Activated CD4-positive, alpha-beta T cell treated with anti-CD3 and anti-CD28 coated beads, Interleukin-2, amount 50 U/mL, for 16 hours (primary cell): Measurements from ENCODE around the gene GIMAP8.
"Not testable (repeated sequence)": the region's sequence is repeated elsewhere in the genome, so short reads cannot be mapped to it uniquely, and the experiment has no call there.

Experiments
- DNase-seq: peaks from one replicate; pipeline ENCODE4 v3.0.0-alpha.2; 2020

GIMAP8 gene

DNA sequence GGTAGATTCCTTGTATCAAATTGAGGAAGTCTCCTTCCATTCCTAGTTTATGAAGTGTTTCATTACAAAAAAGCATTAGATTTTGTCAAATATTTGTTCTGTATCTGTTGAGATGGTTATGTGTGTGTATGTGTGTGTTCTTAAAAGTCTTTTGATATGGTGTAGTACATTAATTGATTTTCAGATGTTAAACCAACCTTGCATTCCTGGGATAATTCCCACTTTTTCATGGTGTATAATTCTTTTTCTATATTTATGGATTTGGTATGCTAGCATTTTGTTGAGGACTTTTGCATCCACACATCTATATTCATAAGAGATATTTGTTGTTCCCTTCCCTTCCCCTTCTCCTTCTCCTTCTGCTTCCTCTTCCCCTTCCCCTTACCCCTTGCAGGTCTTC, 8.9 kb upstream of the GIMAP8 start:
- no peak for DNase-seq

DNA sequence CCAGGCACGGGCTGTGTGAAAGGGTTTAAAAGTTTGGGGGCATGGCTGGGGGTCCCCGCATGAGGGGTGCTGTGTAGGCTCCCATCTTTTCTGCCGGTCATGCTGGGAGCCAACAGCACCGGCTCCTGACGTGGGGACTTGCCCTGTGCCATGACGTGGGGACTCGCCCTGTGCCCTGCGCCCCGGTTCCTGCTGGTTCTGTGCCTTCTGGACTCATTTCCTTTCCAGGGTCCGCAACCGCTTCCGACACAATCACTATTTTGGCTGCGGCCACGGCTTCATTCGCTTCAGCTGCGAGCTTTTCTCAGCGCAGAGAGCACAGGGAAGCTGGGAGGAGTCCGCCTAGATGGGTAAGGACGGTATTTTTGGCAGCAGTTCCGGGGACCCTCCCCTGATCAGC, 7.6 kb upstream of the GIMAP8 start:
- no peak for DNase-seq

DNA sequence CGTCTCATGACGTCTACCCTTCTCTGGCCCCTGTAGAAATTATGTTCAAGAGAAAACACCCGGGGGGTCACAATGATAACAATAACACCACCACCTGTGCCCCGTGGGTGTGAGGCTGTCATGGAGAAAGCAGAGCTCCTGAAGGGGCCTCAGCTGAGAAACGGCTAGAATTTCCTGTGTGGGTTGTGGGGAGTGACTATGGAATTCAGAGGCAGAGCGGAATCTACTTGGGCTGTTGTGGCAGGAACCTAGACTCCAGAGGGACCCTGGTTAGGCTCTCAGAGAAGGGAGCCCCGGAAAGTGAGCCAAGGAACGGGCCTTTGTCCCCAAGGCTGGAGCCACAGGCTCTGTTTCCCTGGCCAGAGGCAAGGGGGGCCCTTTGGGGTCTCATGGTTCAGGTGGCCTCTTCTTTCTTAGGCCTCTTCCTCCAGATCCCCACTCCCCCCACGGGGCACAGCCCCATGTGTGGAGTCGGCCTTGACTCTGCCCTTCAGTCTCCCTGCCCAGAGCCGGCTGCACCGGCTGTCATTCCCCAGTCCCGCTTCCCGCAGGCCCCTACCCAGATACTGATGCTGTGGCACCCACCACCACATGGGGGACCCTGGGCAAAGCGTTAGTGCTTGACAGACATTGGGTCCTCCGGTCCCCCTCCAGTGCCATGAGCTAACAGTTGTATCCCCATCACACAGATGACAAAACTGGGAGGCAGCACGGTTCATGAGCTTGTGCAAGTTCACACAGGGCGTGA, 6.5 kb upstream of the GIMAP8 start:
- no peak for DNase-seq

DNA sequence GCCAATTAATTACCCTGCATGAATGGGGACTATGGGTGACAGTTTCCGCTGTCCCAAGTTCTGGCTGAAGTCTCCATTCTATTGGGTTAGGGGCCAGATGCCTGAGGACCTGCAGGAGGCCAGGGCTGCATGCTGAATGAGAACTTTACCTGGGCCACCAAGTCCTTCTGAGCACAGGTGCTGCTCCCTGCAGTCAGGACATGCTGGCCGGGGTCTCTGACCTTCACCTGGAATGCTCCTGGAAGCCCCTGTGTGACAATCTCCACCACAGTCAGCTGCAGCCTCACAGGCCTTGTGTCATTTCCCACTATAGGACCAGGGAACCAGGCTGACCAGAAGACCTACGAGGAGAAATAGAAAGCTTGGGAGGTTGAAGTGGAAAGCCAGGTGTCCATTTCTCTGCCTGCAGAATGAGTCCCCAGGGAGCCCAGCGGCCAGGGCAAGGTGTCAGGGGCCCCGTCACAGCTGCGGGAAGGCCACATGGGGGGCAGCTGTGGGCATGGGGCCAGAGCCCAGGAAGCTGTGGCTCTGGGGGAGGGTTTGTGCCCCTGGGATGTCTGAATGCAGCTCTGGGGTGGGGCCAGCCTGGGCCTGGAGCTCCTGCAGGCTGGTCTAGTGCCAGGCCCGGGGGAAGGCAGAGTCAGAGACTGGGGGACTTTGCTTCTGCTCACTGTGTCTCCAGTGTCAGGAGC, 5.6 kb upstream of the GIMAP8 start:
- no peak for DNase-seq

DNA sequence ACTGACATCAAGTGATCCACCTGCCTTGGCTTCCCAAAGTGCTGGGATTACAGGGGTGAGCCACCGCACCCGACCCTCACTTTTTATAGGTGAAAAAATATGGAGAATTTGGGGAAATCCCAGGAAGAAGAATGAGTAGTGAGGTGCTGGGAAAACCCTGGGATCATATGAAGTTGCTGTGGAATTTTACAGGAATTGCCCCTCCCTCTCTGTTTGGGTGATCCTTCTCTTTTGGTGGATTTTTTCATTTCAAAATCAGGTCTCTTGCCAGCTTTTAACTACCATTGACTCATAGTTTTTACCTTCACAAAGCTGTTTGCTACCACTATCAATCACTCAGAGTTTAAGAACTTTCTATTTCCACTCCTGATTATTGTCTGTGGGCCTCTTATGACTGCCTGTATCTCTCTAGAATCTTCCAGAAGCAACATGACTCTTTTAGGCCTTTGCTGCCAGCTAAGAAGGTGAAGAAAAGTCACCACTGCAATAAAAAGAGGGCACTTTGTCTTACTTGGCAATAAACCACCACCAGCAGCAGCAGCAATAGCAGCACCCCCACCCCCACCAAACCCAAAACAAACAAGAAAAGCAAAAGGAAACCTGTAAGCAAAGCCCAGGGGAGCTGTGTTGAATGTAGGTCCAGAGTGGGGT, 4.0 kb upstream of the GIMAP8 start:
- DNase-seq, result no peak

DNA sequence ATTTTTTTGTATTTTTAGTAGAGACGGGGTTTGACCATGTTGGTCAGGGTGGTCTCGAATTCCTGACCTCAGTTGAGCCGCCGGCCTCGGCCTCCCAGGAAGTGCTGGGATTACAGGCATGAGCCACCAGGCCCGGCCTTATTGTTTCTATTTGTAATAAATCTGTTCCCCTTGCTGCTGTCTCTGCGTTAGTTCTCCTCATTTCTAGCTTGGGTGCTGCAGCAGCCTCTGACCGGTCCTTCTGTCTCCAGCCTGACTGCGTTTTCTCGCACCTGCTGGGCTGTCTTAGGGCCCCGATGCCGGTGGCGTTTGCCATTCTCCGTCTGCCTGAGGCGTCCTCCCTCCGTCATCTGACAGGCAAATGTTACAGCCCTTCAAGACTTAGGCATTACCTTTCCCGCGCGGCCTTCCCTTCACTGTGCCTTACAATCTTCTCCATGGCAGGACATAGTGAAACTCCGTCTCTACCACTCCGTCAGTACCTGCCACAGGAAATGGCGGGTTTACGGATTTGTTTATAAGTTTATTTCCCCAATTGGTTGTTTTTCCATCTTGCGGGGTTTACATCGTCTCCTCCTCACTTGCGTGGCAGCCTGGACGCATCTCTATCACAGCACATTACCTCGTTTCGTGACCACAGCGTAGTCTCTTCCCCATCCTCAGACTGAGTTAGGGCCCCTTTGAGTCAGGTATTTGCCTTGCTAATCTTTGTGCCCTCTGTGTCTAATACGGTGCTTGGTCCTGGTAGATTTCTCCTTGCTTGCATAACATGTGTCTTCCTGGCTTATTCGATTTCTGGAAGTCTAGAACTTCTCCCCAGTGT, 2.3 kb upstream of the GIMAP8 start:
- no peak for DNase-seq

DNA sequence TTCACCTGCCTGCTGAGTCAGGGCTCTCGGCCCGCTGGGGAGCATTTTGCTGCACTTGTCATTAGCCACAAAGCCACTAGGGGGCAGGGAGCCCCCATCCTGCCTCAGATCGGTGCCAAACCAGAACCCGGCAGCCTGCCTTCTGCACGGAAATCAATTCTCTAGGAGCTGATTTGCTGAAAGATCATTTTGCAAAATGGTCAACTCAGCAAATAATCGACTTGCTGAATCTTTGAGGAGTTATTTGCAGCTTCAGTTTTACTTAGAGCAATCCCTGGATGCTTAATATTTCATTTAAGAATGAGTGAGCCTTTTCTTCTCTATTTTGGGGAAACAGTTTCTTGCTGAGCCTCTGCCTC, 1.7 kb upstream of the GIMAP8 start:
- DNase-seq, result peak; percentile 92

DNA sequence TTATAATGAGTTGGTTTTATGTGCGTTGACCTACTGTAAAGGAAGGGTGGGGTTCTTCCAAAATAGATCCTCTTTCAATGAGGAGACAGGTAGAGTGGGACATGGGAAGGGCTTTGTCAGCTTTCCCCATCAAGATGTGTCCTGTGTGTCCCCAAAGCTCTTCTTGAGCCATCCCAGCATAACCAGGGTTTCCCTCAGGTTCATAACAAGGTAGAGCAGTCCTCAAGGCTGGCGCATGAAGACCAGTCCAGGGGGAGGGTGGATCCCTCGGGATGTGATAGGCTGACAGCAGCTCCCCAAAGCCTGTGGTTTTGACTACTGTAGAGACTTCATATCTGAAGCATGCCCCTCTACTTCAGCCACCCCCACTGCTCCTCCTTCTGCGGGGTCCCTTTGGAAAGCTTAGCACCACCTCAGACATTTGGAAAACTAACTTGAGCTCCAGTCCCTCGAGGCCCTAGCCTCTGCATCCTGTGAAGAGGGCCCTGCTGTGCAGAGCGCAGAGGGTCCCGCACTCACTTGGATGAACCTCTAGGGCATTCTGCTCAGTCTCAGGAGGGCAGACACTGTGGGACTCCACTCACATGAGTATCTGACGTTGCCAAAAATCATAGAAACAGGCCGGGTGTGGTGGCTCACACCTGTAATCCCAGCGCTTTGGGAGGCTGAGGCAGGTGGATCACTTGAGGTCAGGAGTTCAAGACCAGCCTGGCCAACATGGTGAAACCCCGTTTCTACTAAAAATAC, 1.1 kb upstream of the GIMAP8 start:
- peak; percentile 12 for DNase-seq

DNA sequence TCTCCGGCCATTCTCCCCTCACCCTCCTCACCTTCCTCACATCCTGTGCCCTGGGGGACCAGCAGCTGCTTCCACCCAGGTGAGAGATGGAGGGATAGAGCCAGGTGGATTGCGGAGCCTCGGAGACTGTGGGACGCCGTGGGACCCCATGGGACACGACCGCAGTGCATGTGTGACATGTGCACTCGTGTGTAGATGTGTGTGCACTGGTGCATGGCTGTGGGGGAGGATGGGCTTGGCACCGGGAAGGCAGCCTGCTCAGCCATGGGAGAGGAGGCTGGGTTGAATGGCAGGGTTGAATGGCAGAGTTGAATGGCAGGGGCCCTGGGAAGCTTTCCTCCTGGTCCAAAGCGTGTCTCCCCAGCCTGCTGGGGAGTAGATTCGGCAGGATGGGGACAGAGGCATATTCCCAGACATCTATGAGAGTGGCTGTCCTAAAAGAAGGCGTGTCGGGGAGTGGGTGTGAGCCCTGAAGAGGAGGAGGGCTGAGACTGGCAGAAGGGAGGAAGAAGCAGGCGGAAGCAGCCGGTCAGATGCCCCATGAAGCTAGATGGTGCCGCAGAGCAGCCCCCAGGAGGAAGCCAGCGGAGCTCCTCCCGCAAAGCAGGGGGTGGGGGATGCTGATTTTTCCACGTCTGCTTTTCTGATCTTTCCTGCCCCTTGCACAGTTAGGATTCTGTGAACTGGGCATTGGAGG, 815 bp downstream of the GIMAP8 start:
- peak; percentile 82 for DNase-seq

DNA sequence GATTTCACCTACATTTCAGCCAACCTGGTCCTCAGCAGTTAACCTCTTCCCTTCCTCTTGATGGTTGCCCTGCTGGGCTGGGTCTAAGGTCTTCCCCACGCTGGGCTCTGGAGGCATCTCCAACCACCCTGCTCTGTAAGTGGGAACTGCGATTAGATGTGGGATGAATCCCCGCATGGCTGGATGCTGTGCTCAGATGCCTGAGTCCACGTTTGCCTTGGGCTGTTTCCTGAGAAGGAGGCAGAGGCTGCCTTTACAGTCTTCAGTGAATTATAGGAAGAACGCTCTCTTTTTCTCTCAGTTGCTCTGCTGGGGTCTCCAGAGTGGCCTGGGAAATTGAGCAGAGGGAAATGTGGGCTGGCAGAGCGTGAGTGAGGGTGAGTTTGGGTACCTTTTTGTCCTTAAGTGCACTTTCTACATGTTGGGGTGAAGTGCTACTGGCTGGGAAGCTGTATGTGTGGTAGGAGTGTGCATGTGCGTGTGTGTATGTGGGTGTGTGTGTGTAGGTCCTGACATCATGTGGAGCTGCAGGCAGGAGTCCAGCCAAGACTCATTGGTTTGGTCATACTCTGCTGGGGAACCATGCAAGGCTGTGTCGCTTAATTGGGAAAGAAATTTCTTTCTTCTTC, 1.5 kb downstream of the GIMAP8 start:
- peak; percentile 50 for DNase-seq

DNA sequence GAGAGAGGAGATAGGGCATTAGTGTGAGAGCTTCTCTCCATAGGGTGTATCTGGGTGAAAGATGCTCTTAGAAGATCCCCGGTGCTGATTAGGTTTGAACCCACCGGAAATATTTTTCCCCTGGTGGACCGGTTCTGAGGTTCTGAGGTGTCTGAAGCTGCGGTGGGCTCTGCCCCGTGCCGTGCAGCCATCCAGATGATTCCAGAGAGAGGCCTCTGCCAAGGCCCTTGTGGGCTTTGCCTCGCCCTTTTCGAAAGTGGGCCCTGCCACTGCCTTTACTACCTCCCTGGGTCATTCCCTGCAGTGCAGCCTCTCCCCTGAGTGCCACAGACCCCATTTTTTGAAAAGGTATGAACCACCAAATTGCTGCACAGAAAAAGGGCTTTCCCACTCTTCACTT, 2.8 kb downstream of the GIMAP8 start:
- DNase-seq, result peak; percentile 17

DNA sequence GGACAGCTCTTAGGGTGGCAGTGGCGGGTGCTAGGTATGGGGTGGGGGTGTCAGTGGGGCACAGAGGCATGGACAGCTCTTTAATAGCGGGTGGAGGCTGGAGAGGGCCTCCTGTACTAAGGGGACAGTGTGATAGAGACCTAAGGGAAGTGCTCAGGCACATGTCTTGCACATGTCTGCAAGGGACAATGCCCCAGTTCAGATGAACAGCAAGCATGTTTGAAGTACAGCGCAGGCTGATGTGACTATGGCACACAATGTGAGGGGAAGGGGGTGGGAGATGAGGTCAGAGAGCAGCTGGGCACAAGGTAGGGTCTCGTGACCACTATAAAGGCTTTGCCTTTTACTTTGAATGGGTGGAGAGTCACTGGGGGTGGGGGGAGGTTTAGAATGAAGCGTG, 3.5 kb downstream of the GIMAP8 start:
- DNase-seq, result no peak

DNA sequence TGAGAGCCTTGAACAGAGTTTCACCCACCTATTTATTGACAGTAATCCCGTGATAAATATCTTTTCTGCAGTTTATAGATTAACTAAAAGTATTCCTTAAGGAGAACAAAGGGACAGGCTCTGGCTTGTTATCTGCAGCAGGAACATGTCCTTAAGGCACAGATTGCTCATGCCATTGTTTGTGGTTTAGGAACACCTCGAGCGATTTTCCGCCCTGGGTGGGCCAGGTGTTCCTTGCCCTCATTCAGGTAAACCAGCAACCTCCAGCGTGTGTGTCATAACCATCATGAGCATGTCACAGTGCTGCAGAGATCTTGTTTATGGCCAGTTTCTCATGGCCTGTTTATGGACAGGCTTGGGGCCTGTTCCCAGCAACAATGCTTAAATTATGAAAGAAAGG, 6.6 kb downstream of the GIMAP8 start:
- DNase-seq, result not testable (repeated sequence)

DNA sequence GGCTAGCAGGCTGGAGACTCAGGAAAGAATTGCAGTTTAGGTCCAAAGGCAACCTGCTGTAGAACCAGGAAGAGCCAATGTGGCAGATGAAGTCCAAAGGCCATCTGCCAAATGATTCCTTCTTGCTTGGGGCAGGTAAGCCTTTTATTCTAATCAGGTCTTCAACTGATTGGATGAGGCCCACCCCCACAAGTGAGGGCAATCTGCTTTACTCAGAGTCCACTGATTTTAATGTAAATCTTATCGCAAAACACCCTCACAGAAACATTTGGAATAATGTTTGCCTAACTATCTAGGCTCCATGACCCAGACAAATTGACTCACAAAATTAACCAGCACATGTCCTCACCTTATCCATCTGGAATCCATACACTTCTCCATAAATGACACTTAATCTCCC, 7.8 kb downstream of the GIMAP8 start:
- DNase-seq, result no peak

DNA sequence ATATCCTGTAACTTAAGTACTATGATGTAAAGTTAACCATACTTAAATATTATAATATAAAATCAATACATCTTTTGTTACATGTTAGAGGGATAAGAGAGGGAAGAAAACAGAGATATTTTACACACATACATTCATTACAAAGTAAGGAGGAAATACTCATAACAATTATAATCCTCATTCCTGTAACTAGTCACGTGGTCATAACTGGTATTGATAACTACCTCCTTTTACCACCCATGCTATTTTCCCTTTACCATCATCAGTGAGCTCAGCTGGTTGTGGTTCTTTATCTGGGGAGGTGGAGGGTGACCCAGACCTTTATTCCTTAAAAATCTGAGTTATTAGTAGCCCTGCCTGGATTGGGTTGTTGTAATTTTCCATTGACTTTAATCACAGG, 8.3 kb downstream of the GIMAP8 start:
- DNase-seq, result no peak

DNA sequence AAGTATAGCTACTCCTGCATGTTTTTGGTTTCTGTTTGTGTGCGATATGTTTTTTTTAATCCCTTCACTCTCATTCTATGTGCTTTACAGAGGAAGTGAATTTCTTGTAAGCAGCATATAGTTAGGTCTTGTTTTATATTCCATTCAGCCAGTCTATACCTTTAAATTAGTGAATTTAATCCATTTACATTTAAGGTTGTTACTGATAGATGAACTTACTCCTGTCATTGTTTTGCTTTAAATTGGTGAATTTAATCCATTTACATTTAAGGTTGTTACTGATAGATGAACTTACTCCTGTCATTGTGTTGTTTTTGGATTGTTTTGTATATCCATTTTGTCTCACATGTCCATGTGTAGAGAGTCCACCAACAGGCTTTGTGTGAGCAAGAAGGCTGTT, 11.1 kb downstream of the GIMAP8 start:
- DNase-seq, result no peak

DNA sequence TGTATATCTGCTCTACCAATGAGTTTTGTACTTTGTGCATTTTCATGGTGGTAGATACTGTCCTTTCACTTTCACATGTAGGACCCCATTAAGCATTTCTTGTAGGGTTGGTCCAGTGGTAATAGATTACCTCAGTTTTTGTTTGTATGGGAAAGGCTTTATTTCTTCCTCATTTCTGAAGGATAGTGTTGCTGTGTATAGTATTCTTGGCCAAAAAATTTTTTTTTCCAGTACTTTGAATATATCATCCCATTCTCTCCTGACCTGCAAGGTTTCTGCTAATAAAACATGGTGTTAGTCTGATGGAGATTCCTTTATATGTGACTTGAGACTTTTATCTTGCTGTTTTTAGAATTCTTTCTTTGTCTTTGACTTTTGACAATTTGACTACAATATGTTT, 12.0 kb downstream of the GIMAP8 start:
- DNase-seq, result no peak

DNA sequence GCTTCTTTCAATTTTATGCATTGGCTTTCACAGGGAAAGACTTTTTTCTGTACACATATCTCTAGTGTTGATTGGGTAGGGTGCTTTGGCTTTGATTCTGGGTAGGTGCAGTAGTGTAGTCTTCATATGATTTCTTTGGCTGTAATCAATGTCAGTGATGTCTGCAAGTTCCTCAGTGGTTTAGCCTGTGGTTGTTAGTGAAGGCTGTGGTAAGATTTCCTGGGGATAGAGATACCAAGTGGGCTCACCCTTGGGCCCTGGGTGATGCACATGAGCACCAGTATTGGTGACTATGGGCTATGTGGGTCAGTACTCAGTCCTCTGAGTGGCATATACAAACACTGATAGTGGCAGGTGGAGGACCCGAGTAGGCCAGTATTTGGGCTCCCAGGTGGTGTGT, 13.0 kb downstream of the GIMAP8 start:
- no peak for DNase-seq

DNA sequence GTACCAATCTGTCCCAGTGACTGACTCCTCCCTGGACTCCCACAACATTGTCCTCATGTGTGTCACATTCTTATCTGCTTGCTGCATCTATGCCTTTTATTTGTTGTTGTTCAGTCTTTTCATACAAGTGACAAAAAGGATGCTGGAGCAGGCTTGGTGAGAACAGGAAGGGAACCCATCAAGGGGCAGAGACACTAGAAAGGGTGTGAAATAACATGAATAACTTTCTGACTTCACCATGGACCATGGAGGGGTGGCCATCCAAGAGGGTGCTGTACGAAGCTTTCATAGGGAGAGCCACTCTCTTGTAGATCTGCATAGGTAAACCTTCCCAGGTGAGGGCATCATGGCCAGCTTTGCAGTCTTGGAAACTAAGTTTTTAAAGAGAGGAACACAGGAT, 14.5 kb downstream of the GIMAP8 start:
- DNase-seq, result no peak

DNA sequence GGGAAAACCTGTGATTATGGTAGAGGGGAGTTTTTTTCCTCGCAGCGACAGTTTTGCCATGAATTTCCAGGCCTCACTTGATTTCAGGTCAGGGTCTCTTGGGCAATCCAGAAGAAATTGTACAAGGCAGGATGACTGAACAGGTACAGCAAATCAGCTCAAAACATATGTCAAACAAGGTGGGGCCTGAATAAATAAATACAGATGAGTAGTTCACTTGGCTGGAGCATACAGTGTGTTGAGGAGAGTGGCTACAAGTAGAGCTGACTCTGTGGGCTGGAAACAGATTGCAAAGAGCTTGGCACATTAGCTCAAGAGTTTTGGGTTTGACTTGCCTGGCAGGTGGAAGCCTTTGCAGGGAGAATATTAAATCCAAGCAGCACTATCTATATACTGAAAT, 15.0 kb downstream of the GIMAP8 start:
- DNase-seq, result no peak

DNA sequence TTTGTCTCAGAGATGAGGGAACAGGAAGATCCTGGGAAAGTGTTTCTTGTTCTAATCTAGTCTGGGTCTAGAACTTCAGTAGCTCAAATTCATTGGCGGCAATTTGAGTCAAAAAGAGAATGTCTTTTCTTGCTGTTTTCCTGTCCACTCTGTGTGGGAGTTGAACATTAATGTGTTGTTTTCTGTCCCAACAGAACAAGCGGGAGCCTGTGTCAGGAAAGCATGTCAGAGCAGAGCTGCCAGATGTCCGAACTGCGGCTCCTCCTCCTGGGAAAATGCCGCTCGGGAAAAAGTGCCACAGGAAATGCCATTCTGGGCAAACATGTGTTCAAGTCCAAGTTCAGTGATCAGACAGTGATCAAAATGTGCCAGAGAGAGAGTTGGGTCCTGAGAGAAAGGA, 16.0 kb downstream of the GIMAP8 start:
- DNase-seq, result no peak

DNA sequence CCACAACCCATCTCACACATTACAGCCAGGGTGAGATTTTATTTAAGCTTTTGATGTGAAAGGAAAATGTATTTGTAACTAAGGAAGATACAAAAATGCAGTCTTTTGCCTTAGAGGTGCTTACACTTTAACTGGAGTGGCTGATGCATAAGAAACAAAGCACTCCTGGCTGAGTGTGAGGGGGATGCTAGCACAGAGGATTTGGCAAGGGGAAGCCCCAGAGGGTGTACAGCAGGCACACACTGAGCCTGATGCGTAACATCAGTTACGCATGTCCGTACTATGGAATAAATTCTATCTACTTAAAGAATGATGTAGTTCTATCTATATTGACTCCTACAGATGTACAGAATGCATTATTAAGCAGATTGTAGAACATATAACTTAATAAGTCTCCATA, 17.8 kb downstream of the GIMAP8 start:
- no peak for DNase-seq
